Neuronal stem cell (in vitro differentiated cells): Measurements from ENCODE around the gene MCTP1.
"Not testable (repeated sequence)": the region's sequence is repeated elsewhere in the genome, so short reads cannot be mapped to it uniquely, and the experiment has no call there.

Source experiments
- DNase-seq: peaks from one replicate; pipeline ENCODE4 v3.0.0-alpha.2; 2013; ENCODE audit warnings: low spot score
- H2AFZ ChIP-seq: one replicate; pipeline ENCODE4 v1.6.1; 2013; ENCODE audit warnings: mild to moderate bottlenecking, low read length, inconsistent platforms
- H2AK5ac ChIP-seq: 2 replicates; pipeline ENCODE4 v1.6.1; 2013; ENCODE audit warnings: low read depth, mild to moderate bottlenecking, inconsistent platforms, low read length, moderate library complexity, mixed read lengths
- H2BK120ac ChIP-seq: 2 replicates; pipeline ENCODE4 v1.6.1; 2013; ENCODE audit warnings: low read depth, mild to moderate bottlenecking, inconsistent platforms, low read length, moderate library complexity, mixed read lengths
- H2BK12ac ChIP-seq: one replicate; pipeline ENCODE4 v1.6.1; 2013; ENCODE audit warnings: low read length, inconsistent platforms
- H2BK15ac ChIP-seq: 2 replicates; pipeline ENCODE4 v1.6.1; 2013; ENCODE audit warnings: mild to moderate bottlenecking, low read length, inconsistent platforms, mixed read lengths
- H2BK5ac ChIP-seq: one replicate; pipeline ENCODE4 v1.6.1; 2013; ENCODE audit warnings: inconsistent platforms, mild to moderate bottlenecking, low read length, moderate library complexity
- H3K14ac ChIP-seq: one replicate; pipeline ENCODE4 v1.6.1; 2013; ENCODE audit warnings: low read length, inconsistent platforms
- H3K18ac ChIP-seq: 2 replicates; pipeline ENCODE4 v1.6.1; 2013; ENCODE audit warnings: low read length, inconsistent platforms
- H3K23ac ChIP-seq: 2 replicates; pipeline ENCODE4 v1.6.1; 2013; ENCODE audit warnings: low read depth, mild to moderate bottlenecking, mixed read lengths, low read length, inconsistent platforms; ENCODE audit not compliant: poor library complexity
- H3K27ac ChIP-seq: replicated peaks from 3 replicates; pipeline ENCODE4 v1.5.1; 2013; ENCODE audit warnings: low read length, inconsistent platforms
- H3K27me3 ChIP-seq, 3 experiments: 2 replicates each; pipeline ENCODE4 v1.6.1; 2013; ENCODE audit warnings: low read length in 3 of 3, mild to moderate bottlenecking in 2 of 3, inconsistent platforms in 1 of 3, low read depth in 1 of 3, mixed read lengths in 1 of 3, moderate library complexity in 1 of 3; ENCODE audit not compliant: control insufficient read depth in 3 of 3, insufficient read depth in 3 of 3
- H3K36me3 ChIP-seq, 2 donors: replicated peaks in 1 of 2; 2 replicates each; pipeline ENCODE4 v1.6.1; 2013; ENCODE audit warnings: low read length in 2 of 2; ENCODE audit not compliant: control insufficient read depth in 2 of 2, insufficient read depth in 2 of 2
- H3K4ac ChIP-seq: 2 replicates; pipeline ENCODE4 v1.6.1; 2013; ENCODE audit warnings: inconsistent platforms, mild to moderate bottlenecking, low read length, moderate library complexity
- H3K4me1 ChIP-seq, 2 donors: 1 replicate in 1 of 2; 2 replicates in 1 of 2; pipeline ENCODE4 v1.6.1; 2013; ENCODE audit warnings: low read length in 2 of 2, low read depth in 1 of 2; ENCODE audit not compliant: control insufficient read depth in 2 of 2, insufficient read depth in 1 of 2
- H3K4me2 ChIP-seq: one replicate; pipeline ENCODE4 v1.6.1; 2013; ENCODE audit warnings: mild to moderate bottlenecking, low read length, inconsistent platforms; ENCODE audit not compliant: insufficient read depth, poor library complexity, severe bottlenecking
- H3K4me3 ChIP-seq, 2 donors: 2 replicates each; pipeline ENCODE4 v1.5.1; 2013; ENCODE audit warnings: low read length in 2 of 2, mild to moderate bottlenecking in 2 of 2, inconsistent platforms in 1 of 2, moderate library complexity in 1 of 2
- H3K79me1 ChIP-seq: one replicate; pipeline ENCODE4 v1.6.1; 2013; ENCODE audit warnings: low read depth, mild to moderate bottlenecking, inconsistent platforms, low read length, moderate library complexity
- H3K9ac ChIP-seq: one replicate; pipeline ENCODE4 v1.6.1; 2013; ENCODE audit warnings: mild to moderate bottlenecking, low read depth, low read length, inconsistent platforms; ENCODE audit not compliant: poor library complexity
- H3K9me3 ChIP-seq, 2 donors: replicated peaks in 1 of 2; 2 replicates each; pipeline versions ENCODE3 to v1.6.1; 2013; ENCODE audit warnings: low read length in 2 of 2, mild to moderate bottlenecking in 2 of 2, inconsistent platforms in 1 of 2, low read depth in 1 of 2, mixed read lengths in 1 of 2, moderate library complexity in 1 of 2; ENCODE audit not compliant: control insufficient read depth in 2 of 2, insufficient read depth in 1 of 2
- H4K8ac ChIP-seq: one replicate; pipeline ENCODE4 v1.6.1; 2013; ENCODE audit warnings: low read depth, mild to moderate bottlenecking, inconsistent platforms, low read length, moderate library complexity
- H4K91ac ChIP-seq: one replicate; pipeline ENCODE4 v1.6.1; 2013; ENCODE audit warnings: low read length, low read depth, mild to moderate bottlenecking, inconsistent platforms; ENCODE audit not compliant: poor library complexity
- WGBS, 2 donors: extraction: QIAGEN DNeasy Blood & Tissue Kit; methylation state at CpG; one replicate each; pipeline ENCODE4 v1.1.7; 2013; ENCODE audit warnings: missing lambda C conversion rate in 2 of 2, mixed read lengths in 1 of 2; ENCODE audit not compliant: insufficient read length in 2 of 2, insufficient replicate concordance in 1 of 2; ENCODE audit errors: extremely low coverage in 2 of 2; 5-methylcytosine and 5-hydroxymethylcytosine counted together

The MCTP1 gene

DNA sequence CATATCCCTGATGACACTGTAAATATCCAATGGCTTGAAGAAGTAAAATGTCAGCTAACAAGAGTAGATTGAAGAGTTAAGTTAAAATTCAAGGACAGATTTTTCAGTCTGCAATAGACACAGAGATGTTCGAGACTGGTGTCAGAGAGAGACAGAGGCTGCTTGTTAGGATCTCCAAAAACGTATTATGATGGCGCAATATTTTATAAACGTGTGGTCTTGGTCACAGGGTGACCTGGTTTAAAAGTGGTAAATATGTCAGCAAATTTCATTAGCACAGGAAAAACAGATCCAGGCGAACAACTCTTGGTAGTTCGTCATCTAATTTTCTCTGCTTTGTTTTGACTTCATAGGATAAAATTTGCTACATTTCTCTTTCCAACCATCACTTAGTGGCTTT is 317.4 kb downstream of the MCTP1 start:
- H3K4me2 ChIP-seq, result no peak overlapping the region
- H3K4ac ChIP-seq, result no peak overlapping the region
- H2BK120ac ChIP-seq, result no peak overlapping the region
- no peaks in the 10 kb centered on the region for H3K4me1 ChIP-seq
- H3K79me1 ChIP-seq, result no peaks in the 10 kb centered on the region
- no peak overlapping the region for H2BK15ac ChIP-seq
- no peak overlapping the region for H2AFZ ChIP-seq
- no peak overlapping the region for H2BK12ac ChIP-seq
- H2BK5ac ChIP-seq, result no peak overlapping the region
- no peak overlapping the region for H3K23ac ChIP-seq
- no peak overlapping the region for H2AK5ac ChIP-seq
- H3K14ac ChIP-seq, result no peak overlapping the region
- H3K9me3 ChIP-seq, result peaks cover 0 to 2% of the 10 kb centered on the region in 2 donors
- H3K9ac ChIP-seq, result no peak overlapping the region
- no peak overlapping the region for H4K8ac ChIP-seq
- H3K18ac ChIP-seq, result no peak overlapping the region
- H4K91ac ChIP-seq, result no peak overlapping the region
- no peaks in the 10 kb centered on the region for H3K27me3 ChIP-seq
- H3K27ac ChIP-seq, result no peak overlapping the region
- no peak for DNase-seq
- no peak overlapping the region for H3K4me3 ChIP-seq
- WGBS, 2 donors, result no CpG with 5 or more reads among the region's 6 CpGs
- H3K36me3 ChIP-seq, result no peaks in the 10 kb centered on the region

DNA sequence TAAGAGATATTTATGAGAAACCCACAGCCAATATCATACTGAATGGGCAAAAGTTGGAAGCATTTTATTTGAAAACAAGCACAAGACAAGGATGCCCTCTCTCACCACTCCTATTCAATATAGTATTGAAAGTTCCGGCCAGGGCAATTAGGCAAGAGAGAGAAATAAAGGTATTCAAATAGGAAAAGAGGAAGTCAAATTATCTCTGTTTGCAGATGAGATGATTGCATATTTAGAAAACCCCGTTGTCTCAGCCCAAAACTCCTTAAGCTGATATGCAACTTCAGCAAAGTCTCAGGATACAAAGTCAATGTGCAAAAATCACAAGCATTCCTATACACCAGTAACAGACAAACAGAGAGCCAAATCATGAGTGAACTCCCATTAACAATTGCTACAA is 325.6 kb downstream of the MCTP1 start:
- not testable (repeated sequence) for H3K9ac ChIP-seq, H3K9me3 ChIP-seq, H2BK12ac ChIP-seq, H4K91ac ChIP-seq, H4K8ac ChIP-seq, DNase-seq, H3K4ac ChIP-seq, H3K27ac ChIP-seq, H3K27me3 ChIP-seq, H3K4me1 ChIP-seq, H3K79me1 ChIP-seq, H3K36me3 ChIP-seq, H3K14ac ChIP-seq, H2BK120ac ChIP-seq, H3K18ac ChIP-seq, H3K4me2 ChIP-seq, H2AK5ac ChIP-seq, H2BK5ac ChIP-seq, H3K23ac ChIP-seq, H2AFZ ChIP-seq, H3K4me3 ChIP-seq, H2BK15ac ChIP-seq
- WGBS, 2 donors, result no CpG with 5 or more reads among the region's 2 CpGs

DNA sequence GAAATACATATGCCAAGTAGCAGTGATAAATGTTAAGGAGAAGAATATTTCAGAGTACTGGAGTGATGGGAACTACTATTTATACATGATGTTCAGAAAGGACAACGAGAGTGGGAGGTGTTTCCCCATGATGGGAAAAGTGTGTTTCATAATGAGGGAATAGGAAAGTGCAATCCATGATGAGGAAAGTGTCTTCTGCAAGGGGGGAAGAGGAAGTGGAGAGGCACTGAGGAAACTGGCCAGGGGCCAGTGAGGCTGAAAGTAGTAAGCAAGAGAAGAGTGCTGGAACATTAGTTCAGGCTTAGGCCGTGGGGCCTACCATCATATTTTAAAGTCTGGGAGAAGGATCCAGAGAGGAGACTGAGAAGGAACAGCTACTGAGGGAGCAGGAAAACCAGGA is 339.2 kb downstream of the MCTP1 start:
- Histone ChIP-seq H3K27ac (no peak overlapping the region), H3K14ac (no peak overlapping the region), H4K8ac (no peak overlapping the region), H2BK12ac (no peak overlapping the region), H2AK5ac (no peak overlapping the region), H3K9ac (no peak overlapping the region), H2BK15ac (no peak overlapping the region), H3K4ac (no peak overlapping the region), H3K36me3 (no peaks in the 10 kb centered on the region), H3K27me3 (no peaks in the 10 kb centered on the region), H2BK5ac (no peak overlapping the region), H4K91ac (no peak overlapping the region), H2AFZ (no peak overlapping the region), H3K4me2 (no peak overlapping the region), H3K4me1 (peaks cover 0 to 2% of the 10 kb centered on the region in 2 donors), H2BK120ac (no peak overlapping the region), H3K18ac (no peak overlapping the region), H3K9me3 (no peaks in the 10 kb centered on the region), H3K4me3 (no peak overlapping the region), H3K23ac (no peak overlapping the region), H3K79me1 (no peaks in the 10 kb centered on the region)
- DNase-seq, result no peak
- no CpG with 5 or more reads among the region's 2 CpGs for WGBS, 2 donors

DNA sequence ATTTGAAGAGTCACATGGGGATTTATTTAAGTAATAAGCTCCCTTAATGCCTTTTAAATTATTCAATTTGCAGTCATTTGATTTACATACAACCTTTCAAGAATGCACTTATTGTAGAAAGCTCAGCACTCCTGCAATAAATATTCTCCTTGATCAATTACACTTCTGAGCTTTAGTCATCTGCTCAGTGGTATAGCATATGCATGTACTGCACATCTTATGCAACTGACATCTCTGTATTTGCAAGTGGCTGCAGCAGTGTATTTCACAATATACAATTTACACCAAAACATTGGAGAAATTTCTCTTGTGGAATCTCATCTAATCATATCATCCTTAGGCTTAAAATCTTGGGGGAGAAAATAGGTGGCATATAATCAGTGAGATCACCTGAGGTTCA is 340.7 kb downstream of the MCTP1 start:
- Histone ChIP-seq H3K9ac (no peak overlapping the region), H3K4ac (no peak overlapping the region), H3K9me3 (no peaks in the 10 kb centered on the region), H2BK12ac (no peak overlapping the region), H4K91ac (no peak overlapping the region), H2BK120ac (no peak overlapping the region), H4K8ac (no peak overlapping the region), H3K27me3 (no peaks in the 10 kb centered on the region), H3K23ac (no peak overlapping the region), H2BK5ac (no peak overlapping the region), H2AFZ (no peak overlapping the region), H3K4me2 (no peak overlapping the region), H2AK5ac (no peak overlapping the region), H3K4me1 (peaks cover 0 to 2% of the 10 kb centered on the region in 2 donors), H3K14ac (no peak overlapping the region), H3K27ac (no peak overlapping the region), H3K79me1 (no peaks in the 10 kb centered on the region), H3K18ac (no peak overlapping the region), H2BK15ac (no peak overlapping the region), H3K36me3 (no peaks in the 10 kb centered on the region), H3K4me3 (no peak overlapping the region)
- DNase-seq, result no peak
